Mesenteric fat pad (tissue), 1 donor: ENCODE measurements around the gene SLC49A3. TPM values are rescaled to one million over a fixed set of nuclear protein-coding genes. Genes with fewer than 3 reads are reported as not detected.

Experiments used
- DNase-seq: peaks from one replicate; pipeline ENCODE4 v3.0.0-alpha.2; 2020; ENCODE audit warnings: low spot score
- total RNA-seq: library from RNA; stranded (reverse); fragmentation: NEBNext Ultra II Directional; extraction: Animal tissue kit (Norgen Biotek cat#: 25700); gene quantifications from one replicate; pipeline ENCODE4 v1.2.1, GENCODE V29; 2021
- donor health status: DM: yes; HTN: yes; CAD: no.

Gene SLC49A3
- total RNA-seq, 1 donor from 2014 or later = 19.0 TPM

DNA sequence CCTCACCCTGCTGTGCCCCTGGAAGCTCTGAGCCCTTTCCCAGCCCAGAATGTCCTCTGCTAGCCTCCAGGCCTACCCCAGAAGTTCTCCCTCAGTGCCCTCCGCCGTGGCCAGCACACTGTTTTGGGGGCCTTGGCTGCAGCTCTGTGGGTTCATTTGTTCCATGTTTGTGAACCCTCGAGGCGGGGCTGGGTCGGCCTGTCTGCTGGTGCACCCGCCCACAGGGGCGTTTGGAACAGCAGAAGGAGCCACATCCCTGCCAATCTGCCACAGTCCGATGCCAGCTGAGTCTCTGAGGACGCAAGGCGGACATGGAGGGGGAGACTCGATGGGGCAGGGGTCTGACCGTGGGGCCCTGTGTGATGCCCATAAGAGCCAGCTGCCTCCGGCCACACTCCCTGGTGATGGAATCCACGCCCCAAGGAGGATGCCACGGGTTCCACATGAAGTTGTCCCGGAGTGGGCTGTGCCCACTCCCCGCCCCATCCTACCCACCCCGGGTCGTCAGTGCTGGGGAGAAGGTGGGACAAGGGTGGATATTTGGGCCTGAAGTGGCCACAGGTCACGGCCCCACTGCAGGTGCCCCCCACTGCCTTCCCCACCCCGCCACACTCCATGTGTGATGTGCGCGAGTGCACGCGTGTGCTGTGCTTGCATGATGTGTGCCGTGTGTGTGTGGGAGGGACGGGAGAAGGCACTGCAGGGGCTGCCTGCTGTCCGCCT lies 22.0 kb downstream of the SLC49A3 start:
- DNase-seq = no peak

DNA sequence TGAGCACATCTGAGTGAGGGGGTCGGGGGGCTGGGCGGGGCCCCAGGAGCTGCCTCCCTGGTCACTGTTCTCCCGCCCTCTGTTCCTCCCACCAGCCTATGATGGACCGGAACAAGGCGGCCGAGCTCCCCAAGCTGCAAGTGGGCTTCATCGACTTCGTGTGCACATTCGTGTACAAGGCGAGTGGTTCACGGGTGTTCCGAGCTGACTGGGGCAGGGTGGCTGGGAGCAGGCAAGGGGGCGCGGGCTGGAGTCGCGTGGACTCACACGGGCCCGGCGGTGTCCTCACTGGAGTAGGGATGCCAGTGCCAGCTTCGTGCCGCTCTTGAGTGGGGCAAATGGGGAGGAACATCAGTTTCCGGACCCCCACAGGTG lies 22.5 kb downstream of the SLC49A3 start:
- no peak for DNase-seq

DNA sequence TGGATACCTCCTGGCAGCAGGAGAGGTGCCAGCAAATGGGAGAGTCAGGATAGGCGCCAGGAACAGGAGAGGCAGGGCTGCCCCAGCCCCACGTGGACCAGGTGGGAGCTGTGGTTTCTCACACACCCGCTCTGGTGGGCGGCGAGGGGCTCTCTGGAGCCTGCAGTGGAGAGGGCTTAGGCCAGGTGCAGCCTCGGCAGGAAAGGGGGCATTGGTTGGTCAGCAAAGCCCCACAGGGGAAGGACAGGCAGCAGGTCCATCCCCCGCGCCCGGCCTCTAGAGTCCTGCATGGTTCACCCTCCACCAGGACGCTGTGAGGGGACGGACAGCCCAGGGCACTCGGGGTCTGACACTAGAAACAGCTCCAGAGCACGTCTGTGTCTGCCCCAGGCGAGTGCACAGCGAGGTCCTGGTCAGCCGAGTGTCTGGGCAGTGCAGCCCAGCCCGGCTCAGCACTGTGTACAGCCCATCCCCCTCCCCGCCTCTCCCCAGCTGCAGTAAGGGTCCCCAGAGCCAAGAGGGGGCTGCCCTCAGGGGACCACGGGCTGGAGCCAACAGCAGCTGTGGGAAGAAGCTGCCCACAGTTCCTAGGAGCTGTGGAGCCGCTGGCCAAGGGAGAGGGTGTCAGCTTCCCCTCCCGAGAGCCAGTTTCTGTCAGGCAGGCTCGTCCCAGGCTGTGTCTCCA lies 23.1 kb downstream of the SLC49A3 start:
- DNase-seq = no peak

DNA sequence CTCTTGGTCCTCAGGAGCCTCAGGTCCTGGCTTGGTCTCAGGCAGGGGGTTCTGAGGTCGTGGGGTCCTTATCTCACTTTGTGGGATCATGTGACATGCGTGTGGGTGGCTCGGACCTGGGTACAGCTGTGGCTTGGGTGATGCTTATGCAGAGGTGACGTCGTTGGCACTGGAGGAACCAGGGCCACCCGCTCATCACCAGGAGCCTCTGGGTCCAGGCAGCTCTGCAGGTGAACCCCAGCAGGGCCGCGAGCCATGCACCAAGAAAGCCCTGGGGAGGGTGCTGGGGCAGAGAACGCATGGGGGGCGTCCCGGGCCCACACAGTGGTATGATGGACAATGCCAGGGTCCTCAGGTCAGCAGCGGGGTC lies 23.6 kb downstream of the SLC49A3 start:
- DNase-seq = no peak

DNA sequence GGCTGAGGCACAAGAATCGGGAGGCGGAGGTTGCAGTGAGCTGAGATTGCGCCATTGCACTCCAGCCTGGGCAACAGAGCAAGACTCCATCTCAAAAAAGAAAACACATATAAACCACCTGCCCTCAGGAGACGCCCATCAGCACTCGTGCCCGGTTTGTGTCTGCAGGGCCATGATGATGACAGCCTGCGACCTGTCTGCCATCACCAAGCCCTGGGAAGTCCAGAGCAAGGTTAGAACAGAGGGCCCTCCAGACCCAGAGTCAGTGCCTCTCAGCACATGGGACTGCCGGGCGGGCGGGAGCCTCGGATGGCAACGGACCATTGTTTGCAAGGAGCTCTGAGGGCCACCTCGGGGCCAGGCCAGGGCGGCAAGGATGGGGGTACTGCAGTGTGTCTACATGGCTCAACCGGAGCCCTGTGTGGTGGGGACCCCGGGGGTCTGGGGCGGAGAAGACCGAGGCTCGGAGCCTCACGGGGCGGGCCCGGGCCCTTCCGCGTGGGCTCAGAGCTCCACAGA lies 24.2 kb downstream of the SLC49A3 start:
- no peak for DNase-seq

DNA sequence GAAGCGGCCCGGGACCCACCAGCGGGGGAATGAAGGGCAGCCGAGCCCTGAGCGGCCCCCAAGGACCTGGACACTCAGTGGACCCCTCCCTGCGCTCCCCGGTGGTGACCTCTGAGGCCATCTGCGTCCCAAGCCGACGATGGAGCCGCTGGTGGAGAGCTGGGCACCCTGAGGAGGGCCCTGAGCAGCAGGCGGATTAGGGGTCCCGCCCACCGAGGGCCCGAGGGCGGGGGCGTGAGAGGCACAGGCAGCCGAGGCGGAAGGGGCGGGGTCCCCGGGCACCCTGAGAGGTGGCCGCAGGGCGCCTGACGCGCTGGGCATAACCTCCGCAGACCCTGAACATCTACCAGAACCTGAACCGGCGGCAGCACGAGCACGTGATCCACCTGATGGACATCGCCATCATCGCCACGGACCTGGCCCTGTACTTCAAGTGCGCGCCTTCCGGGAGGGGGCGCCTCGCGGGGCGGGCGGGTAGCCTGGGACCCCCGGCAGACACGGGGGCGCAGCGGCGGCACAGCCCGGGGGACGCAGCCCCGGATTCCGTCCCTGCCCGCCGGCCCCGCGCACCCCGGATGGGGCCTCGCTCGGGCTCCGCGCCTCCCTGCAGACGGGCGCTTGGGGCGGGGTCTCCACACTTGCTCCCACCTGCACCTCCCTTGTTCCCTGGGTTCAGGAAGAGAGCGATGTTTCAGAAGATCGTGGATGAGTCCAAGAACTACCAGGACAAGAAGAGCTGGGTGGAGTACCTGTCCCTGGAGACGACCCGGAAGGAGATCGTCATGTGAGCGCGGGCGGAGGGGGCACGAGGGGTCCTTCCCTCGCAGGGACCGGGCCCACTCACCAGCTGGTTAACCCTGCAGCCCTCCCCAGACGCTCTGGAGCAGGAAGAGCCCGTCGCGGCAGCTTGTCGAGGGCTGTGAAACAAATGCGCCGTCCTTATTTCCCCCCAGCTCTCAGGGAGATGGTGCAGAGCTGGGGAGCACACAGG lies 25.2 kb downstream of the SLC49A3 start:
- no peak for DNase-seq

DNA sequence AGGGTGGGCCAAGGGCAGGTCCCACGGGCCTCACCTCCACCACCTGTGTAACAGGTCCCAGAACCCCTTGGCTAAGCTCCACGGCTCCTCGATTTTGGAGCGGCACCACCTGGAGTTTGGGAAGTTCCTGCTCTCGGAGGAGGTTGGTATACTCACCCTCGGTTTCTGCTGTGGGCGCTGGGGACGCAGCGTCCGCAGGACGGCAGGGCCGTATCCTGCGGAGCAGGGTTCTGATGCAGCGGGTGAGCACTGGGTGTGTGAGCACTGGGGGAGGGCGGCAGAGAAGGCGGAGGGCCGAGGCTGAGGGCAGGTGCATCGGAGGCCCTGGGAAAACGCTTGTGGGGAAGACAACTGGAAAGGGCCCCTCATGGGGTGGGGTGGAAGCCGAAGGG lies 25.9 kb downstream of the SLC49A3 start:
- no peak for DNase-seq

DNA sequence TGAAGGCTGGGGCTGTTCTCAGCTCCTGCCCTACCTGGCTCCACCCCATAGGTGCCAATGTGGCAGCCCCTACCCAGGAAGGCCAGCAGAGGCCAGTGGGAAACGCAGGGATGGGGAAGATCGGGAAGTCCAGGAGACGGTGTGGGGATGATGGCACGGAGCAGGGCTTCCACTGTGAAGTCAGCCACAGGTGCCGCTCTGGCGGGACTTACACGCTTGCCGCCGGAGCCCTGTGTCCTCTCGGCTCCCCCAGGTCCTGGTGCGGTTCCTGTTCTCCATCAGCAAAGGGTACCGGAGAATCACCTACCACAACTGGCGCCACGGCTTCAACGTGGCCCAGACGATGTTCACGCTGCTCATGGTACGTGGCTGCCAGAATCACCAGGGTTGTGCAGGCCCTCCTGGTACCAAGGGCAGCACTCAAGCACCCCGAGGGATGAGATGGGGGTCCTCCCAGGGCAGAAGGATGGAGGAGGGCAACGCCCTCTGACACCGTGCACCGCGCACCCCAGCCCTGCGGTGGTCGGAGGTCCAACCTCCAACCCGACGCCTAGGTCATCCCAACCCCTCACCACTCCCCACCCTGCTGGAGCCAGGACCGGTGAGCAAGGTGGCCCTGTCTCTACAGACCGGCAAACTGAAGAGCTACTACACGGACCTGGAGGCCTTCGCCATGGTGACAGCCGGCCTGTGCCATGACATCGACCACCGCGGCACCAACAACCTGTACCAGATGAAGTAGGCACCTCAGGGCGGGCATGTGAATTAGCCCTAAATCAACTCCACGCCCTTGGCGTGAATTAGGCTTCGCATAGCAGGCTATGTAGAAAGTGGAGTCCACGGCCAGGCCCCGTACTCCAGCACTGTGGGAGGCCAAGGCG lies 26.8 kb downstream of the SLC49A3 start:
- no peak for DNase-seq

DNA sequence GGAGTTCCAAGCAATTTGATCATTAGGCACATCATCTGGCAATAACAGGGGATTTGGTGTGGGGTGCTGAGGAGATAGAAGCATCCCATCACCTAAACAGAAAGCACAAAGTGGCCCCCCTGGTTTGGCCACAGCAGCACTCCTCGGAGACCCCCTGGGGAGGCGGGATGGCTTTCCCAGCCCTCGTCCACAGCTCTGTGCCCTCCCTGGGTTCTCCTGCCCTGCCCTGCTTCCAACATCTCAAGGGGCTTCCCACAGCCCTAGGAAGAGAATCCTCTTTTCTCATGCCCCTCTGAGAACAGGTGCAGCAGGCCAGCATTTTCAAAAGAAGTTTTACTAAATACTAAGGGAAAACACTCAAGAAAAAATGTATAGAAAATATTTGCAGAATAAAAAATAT lies 27.7 kb downstream of the SLC49A3 start:
- DNase-seq = no peak

DNA sequence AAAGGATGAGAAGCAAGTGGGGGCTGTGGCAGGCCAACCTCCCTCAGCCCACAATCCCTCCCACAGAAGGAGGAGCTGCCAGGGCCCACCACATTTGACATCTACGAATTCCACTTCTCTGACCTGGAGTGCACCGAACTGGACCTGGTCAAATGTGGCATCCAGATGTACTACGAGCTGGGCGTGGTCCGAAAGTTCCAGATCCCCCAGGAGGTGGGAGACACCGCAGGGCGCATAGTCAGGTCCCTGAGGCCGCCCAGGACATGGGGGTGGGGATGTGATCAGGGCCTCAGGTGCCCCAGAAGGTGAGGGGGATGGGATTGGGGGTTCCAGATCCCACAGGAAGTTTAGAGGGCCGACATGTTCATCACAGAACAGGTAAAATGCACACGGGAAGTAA lies 28.6 kb downstream of the SLC49A3 start:
- DNase-seq = no peak

DNA sequence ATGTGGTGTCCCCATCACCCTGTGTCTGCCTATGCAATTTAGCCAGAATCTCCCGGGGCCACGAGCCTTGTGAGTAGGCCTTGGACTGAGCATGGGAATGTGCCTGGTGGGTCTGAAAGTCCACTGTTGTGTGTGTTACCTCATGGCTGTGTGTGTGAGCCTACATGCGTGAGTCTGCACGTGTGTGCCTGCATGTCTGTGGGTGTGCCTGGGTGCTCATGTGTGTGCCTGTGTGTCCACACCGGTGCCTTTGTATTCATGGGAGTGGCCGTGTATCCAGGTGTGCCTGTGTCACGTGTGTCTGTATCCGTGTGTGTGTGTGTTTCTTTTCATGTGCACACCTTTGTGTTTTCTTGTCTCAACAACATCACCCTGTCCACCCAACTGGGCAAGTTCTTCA lies 29.1 kb downstream of the SLC49A3 start:
- no peak for DNase-seq

DNA sequence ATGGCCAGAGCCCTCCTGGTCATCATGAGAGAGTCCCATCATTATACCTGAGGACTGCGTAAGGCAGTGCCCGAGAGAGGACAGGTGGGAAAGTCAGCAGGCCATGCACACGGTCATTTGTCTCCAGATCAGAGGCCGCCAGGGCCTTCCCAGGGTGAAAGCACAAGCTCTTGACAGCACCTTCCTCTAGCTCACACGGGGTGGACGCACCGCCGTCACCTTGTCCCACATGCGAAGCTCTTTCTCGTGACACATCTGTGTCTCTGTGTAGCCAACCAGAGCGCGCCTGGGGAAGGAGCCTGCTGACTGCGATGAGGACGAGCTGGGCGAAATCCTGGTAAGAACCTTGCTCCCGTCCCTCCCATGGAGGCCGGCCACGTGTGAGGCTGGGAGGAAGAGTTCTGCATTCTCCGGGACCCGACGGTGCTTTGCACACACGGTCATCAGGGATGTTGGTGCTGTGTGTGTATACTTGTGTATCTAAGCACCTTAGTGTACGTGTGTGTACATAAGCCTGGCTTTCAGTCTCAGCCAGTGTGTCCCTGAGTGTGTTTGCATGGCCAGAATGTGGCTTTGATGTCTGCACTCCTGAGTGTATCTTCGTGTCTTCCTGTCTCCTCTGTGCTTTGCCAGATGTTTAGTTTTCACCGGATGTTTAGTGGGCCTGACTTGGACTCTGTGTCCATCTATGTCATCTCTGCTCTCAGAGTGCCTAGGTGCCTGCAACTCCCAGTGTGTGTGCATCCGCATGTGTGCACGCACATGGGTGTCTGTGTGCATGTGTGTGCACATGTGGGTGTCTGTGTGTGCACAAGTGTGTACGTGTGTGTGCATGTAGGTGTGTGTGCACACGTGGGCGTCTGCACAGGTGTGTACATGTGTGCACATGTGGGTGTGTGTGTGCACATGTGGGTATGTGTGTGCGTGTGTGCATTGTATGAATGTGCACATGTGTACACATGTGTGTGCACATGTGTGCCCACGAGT lies 30.0 kb downstream of the SLC49A3 start:
- no peak for DNase-seq

DNA sequence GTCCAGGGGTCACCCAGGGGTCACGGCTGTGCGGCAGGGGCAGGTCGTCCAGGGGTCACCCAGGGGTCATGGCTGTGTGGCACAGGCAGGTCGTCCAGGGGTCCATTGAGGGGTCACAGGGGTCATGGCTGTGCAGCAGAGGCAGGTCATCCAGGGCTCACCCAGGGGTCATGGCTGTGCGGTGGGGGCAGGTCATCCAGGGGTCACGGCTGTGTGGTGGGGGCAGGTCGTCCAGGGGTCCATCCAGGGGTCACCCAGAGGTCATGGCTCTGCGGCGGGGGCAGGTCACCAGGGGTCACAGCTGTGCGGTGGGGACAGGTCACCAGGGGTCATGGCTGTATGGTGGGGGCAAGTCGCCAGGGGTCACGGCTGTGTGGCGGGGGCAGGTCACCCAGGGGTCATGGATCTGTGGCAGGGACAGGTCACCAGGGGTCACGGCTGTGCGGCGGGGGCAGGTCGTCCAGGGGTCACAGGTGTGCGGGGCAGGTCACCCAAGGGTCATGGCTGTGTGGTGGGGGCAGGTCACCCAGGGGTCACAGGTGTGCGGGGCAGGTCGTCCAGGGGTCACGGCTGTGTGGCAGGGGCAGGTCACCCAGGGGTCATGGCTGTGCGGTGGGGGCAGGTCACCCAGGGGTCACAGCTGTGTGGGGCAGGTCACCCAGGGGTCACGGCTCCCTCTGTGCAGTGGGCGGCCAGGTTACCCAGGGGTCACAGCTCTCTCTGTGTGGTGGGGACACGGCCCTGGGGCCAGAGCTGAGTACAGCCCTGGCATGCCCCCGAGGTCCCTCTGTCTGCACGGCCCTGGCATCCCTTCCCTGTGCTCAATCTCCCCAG lies 30.9 kb downstream of the SLC49A3 start:
- DNase-seq = no peak

DNA sequence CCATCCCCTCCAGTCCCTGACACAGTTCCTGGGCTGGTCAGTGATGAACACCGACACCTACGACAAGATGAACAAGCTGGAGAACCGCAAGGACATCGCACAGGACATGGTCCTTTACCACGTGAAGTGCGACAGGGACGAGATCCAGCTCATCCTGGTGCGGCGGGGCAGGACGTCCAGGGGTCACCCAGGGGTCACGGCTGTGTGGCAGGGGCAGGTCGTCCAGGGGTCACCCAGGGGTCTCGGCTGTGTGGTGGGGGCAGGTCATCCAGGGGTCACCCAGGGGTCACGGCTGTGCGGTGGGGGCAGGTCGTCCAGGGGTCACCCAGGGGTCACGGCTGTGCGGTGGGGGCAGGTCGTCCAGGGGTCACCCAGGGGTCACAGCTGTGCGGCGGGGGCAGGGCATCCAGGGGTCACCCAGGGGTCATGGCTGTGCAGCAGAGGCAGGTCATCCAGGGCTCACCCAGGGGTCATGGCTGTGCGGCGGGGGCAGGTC lies 31.6 kb downstream of the SLC49A3 start:
- no peak for DNase-seq

DNA sequence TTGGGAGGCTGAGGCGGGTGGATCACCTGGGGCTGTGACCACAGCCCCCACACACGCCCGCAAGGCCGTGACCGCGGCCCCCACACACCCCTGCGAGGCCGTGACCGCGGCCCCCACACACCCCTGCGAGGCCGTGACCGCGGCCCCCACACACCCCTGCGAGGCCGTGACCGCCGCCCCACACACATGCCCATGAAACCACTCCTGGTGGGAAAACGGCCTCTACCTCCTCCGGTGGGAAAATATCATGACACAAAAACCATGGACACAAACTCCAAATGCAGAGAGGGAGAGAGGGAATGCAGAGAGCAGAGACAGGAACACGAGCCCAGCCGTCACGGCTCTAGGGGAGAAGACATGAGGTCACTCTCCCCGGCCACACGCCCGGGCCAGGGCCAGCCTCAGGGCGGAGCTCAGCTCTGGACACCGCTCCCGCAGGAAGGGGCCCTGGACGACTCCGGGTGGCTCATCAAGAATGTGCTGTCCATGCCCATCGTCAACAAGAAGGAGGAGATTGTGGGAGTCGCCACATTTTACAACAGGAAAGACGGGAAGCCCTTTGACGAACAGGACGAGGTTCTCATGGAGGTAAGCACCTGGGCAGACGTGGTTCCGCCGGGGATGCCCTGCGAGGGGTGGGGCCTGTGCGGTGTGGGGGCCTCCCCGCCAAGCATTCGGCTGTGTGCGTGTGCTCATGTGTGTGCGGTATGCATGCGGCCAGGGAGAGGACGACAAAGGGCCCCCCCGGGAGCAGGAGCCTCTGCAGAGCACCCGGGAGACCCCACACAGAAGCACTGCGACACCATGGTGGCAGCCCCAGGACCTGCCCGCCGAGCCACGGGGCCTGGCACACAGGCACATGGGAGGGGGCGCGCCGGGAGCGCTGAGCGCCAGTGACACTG lies 32.3 kb downstream of the SLC49A3 start:
- DNase-seq = no peak

DNA sequence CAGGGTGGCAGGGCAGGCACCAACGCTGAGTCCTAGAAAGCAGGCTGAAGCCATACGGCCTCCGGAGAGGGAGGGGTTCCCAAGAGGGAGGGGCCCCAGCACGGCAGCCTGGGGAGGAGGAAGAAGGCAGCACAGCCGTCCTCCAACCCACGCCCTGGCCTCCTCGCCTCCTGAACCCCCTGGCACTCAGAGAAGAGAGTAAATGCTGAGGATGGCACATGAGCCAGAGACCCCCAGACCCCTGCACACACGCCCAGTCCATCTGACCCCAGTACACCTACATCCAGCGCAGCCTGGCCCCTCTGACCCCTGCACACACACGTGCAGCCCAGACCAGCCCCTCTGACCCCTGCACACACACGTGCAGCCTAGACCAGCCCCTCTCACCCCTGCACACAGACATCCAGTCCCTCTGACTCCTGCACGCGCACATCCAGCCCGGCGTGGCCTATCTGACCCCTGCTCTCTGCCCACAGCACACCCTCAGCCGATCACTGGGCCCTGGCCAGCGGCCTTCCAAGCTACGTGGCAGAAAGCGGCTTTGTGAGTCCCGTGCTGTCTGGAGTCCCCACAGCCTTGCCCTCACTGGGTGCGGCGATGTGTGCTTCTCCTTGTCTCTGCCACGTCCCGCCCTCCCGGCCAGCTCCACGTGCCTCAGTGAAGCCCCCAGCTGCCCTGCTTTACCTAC lies 33.3 kb downstream of the SLC49A3 start:
- DNase-seq = no peak
